CD1c-positive myeloid dendritic cell (primary cell): ENCODE results near the gene CAPN12.

Experiments
- DNase-seq: peaks from one replicate; pipeline ENCODE4 v3.0.0-alpha.2; 2016; ENCODE audit errors: extremely low spot score

The CAPN12 gene

GRCh38 chr19:38696729-38697055 is 47.6 kb downstream of the CAPN12 start:
- DNase-seq: no peak

GRCh38 chr19:38695832-38696728 is 48.2 kb downstream of the CAPN12 start:
- DNase-seq: no peak

GRCh38 chr19:38695317-38695683 is 49.0 kb downstream of the CAPN12 start:
- DNase-seq: peak; percentile 74

GRCh38 chr19:38693380-38694223 is 50.7 kb downstream of the CAPN12 start:
- DNase-seq: no peak

- DNase-seq: peak; percentile 31
Observed at GRCh38 chr19:38692458-38693379, 51.6 kb downstream of the CAPN12 start.

- DNase-seq: no peak
Observed at GRCh38 chr19:38691938-38692457, 52.3 kb downstream of the CAPN12 start.

GRCh38 chr19:38690832-38691231 is 53.4 kb downstream of the CAPN12 start:
- no peak for DNase-seq

- no peak for DNase-seq
Observed at GRCh38 chr19:38690146-38690545, 54.1 kb downstream of the CAPN12 start.

- DNase-seq: no peak
Observed at GRCh38 chr19:38687837-38688378, 56.4 kb downstream of the CAPN12 start.

GRCh38 chr19:38686530-38686888 is 57.8 kb downstream of the CAPN12 start:
- DNase-seq: peak; percentile 67

GRCh38 chr19:38685666-38686529 is 58.4 kb downstream of the CAPN12 start:
- peak; percentile 53 for DNase-seq

GRCh38 chr19:38684862-38685665 is 59.2 kb downstream of the CAPN12 start:
- no peak for DNase-seq

GRCh38 chr19:38684078-38684861 is 60.0 kb downstream of the CAPN12 start:
- peak; percentile 88 for DNase-seq

GRCh38 chr19:38683393-38684077 is 60.7 kb downstream of the CAPN12 start:
- DNase-seq: peak; percentile 68

- no peak for DNase-seq
Observed at GRCh38 chr19:38682872-38683392, 61.3 kb downstream of the CAPN12 start.

- peak; percentile 41 for DNase-seq
Observed at GRCh38 chr19:38682195-38682867, 61.9 kb downstream of the CAPN12 start.
